HFF-Myc (cell line): ENCODE data around the gene DRG1.

Experiments
- DNase-seq: peaks from one replicate; pipeline ENCODE4 v3.0.0-alpha.2; 2011; ENCODE audit warnings: low read depth; ENCODE audit errors: extremely low read depth
- H3K4me3 ChIP-seq: replicated peaks from 2 replicates; pipeline ENCODE4 v1.5.1; 2011; ENCODE audit warnings: low read depth, mild to moderate bottlenecking, control low read depth, low read length
- CTCF ChIP-seq: IDR thresholded peaks from 2 replicates; pipeline ENCODE4 v1.5.1; 2012; ENCODE audit warnings: mild to moderate bottlenecking, low read depth, low read length, control low read depth; ENCODE audit errors: missing control alignments

Gene DRG1

DNA sequence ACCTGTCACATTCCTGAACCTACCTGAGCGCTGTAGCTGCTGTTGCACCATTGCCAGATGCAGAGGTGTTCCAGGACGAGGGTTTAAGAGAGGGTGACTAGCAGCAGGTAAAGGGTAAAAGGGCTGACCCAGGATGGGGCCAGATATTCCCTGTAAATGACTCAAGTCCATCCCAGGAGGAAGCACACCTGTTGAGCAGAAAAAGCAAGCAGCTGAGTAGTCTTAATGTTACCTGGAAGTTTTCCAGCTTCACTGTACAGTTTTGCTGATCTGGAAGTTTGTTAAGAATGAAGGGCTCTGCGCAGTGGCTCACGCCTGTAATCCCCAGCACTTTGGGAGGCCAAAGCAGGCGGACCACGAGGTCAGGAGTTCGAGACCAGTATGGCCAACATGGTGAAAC, 41.3 kb downstream of the DRG1 start:
- no peak for DNase-seq
- TF ChIP-seq CTCF = no peak
- no peak overlapping the region for H3K4me3 ChIP-seq

DNA sequence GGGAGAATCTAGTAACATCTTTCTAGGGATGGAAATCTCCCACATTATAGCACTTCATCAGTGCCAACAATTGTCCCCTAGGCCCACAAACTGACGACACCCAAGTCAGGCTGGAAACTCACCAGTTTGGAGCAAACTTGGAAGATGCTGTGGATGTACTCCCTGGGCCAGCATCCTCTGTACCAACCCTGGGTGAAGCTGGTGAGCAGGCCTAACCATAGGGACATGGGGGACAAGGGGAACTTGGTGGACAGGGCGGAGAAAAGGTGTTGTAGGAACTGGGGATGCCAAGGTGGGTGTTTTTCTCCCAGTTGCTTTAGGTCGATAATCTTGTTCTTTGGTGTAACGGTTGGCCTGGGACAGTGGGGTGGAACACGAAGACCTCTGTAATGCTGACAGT, 42.2 kb downstream of the DRG1 start:
- no peak for TF ChIP-seq CTCF
- H3K4me3 ChIP-seq = no peak overlapping the region
- no peak for DNase-seq

DNA sequence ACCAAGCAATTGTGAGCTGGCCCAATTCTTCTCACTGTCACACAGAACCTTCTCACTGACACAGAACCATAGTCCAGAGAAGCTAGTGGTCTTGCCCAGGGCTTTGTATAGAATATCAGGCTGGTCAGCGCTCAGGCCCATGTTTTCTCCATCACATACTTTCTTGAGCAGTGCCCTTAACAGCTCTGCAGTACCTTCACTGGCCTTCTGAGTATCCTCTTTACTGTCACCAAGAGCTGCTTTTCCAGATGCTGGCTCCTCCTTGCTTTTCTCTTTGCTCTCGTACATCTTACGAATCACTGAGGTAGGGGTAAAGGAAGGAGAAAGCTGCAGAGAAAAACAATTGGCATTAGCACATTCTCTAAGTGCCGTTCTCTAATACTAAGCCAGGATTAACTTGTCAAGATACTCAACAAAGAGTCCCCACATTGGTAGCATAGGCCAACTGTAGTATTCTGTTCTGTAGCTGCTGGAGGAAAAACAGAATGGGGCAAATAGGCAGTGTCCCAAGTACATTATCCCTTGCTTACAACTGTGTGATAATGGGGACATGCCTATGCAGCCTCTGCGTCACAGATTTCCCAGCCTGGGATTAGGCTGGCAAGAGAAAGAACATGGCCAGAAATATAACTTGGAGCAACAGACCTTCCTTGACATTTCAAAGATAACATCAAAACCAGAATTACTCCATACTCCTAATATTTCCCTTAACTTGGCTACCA, 43.5 kb downstream of the DRG1 start:
- DNase-seq = no peak
- no peak overlapping the region for H3K4me3 ChIP-seq
- no peak for TF ChIP-seq CTCF

DNA sequence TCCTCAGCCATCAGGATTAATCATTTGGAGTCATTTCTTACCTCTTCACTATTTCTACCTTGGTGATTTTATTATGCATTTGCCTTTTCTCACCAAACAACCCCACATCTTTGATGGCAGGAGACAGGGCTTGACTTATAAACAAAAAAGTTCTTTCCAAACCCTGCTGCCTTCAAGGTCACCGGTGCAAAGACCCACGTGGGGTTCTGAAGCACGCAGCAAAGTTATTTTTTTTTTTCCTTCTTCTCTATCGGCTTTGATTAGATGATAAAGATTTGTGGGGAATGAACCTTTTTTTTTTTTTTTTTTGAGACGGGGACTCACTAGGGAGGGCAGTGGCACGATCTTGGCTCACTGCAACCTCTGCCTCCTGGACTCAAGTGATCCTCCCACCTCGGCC, 44.1 kb downstream of the DRG1 start:
- H3K4me3 ChIP-seq = no peak overlapping the region
- no peak for TF ChIP-seq CTCF
- DNase-seq = no peak

DNA sequence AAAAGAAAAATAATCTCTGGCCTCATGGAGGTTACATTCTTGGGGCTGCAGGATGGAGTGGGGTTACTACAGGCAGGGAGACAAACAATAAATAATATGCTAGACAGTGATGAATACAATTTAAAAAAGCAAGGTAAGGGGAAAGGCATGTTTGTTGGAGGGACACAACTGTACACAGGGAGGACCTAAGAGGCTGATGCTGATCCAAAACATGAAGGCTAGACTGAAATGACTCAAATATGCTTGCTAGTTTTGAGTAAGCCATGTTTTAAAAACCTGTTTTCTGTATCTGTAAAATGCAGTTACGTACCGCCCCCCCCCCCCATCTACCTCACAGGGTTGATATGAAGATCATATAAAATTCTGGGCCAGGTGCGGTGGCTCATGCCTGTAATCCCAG, 46.2 kb downstream of the DRG1 start:
- no peak for DNase-seq
- TF ChIP-seq CTCF = no peak
- H3K4me3 ChIP-seq = no peak overlapping the region

DNA sequence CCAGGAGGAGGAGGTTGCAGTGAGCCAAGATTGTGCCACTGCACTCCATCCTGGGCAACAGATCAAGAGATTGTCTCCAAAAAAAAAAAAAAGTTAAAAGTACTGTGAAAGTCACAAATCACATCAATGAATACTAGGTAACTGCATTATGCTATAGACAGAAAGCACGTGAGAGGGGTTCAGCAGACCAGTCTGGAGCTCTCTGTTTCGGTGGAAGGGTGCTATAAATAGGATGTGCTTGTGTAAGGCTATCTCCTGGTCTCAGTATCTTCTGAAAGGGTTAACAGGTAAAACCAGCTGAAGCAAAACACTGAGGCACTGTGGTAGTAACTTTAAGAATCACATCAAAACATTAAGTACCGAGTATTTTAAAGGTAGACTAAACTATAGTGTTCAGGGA, 46.8 kb downstream of the DRG1 start:
- no peak for DNase-seq
- no peak for TF ChIP-seq CTCF
- H3K4me3 ChIP-seq = no peak overlapping the region

DNA sequence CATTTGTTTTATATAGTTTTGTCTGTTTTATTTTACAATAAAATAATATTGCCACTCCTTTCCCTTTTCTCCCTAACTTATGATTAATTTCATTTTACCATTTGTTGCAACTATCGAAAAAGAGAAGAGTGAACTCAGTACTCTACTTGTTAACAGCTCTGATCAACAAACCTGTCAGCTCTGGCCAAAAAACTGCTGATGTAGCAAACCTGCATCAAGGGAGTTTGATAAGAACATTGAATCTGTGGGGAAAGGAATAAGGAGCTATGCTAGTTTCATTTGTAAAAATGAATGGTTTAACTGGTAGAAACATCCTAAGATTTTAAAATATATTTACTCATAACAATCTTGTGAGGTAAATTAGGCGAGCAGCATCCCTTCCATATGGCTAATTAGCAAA, 47.4 kb downstream of the DRG1 start:
- DNase-seq = no peak
- H3K4me3 ChIP-seq = no peak overlapping the region
- TF ChIP-seq CTCF = no peak
